GM21619 (cell line): Measurements from ENCODE around the gene MAP3K6.

Experiments
- ATAC-seq: cut with Tn5 transposase; IDR thresholded peaks from one replicate; pipeline ENCODE4 v1.9.1; 2021; ENCODE audit not compliant: unreplicated experiment

MAP3K6 gene

DNA sequence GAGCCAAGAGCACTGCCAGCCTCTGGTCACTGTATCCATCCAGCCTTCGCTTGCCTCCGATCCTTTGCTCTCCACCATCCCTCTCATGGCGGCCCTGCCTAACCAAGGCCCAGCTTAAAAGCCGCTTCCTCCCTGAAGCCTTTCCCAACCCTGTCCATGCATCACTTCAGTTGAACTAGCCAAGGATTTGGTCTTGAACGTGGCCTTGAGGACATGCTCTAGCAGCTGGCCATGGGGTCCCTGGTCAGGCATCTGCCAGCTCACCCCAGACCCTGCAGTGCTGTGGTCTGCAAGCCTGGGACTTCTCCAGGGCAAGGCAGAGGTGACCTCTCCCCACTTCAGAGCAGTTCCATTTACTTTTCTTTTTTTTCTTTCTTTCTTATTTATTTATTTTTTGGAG is 30.0 kb downstream of the MAP3K6 start:
- no peak for ATAC-seq

DNA sequence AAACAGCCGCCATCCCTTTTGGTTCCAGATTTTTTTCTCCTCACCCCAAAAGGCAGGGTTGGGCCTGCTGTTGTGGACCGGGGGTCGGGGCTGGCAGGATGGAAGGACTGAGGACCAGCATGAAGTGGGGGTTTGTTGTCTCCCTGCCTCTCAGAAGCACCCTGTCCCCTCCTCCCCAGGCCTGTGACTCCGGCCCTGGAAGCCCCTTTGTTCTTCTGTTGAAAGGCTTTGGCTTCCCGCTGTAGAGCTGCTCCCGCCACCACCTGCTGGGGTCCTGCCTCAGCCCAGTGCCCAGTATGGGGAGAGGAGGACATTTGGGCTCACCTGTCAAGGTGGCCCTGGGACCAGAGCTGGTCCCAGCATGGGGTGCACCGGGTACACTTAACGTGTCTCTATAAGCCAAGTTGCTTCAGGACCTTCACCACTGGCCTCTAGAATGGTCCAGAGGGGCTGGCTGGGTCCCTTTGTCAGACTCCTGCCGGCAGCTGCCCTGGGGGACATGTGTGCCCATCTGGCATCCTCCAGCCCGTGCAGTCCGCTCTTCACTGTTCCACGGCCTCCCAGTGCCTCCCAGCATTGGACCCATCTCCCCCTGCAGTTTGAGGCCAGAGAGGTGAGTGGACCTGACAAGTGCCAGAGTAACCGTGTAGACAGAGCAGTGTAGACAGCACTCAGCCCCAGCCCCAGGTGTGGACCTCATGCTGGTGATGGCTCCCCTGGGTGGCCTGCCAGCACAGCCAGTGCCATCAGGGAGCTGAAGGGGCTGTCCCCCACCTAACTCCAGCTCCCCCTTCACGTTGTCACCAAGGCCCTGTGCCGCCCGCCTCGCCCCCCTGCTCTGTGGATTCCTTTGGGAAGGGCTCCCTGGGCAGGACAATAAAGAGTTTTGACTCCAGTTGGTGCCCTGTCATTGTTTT is 31.0 kb downstream of the MAP3K6 start:
- ATAC-seq: no peak

DNA sequence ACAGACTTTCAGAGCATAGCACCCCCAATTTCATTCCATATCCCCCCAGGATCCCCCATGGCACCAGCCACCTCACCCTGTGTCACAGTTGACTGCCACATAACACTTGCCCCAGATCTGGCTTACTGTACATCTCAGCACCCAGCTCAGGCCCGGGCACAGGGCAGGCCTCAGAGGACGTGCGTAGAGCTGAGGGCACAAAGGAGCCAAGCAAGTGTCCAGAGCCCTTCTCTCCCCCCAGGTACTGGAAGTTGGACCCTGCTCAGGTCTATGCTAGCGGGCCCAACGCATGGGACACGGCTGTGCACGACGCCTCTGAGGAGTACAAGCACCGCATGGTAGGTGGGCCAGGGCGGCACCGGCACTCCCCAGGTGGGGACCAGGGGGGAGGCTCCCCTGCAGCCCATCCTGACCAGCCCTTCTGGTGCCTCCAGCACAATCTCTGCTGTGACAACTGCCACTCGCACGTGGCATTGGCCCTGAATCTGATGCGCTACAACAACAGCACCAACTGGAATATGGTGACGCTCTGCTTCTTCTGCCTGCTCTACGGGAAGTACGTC is 33.0 kb downstream of the MAP3K6 start:
- no peak for ATAC-seq

DNA sequence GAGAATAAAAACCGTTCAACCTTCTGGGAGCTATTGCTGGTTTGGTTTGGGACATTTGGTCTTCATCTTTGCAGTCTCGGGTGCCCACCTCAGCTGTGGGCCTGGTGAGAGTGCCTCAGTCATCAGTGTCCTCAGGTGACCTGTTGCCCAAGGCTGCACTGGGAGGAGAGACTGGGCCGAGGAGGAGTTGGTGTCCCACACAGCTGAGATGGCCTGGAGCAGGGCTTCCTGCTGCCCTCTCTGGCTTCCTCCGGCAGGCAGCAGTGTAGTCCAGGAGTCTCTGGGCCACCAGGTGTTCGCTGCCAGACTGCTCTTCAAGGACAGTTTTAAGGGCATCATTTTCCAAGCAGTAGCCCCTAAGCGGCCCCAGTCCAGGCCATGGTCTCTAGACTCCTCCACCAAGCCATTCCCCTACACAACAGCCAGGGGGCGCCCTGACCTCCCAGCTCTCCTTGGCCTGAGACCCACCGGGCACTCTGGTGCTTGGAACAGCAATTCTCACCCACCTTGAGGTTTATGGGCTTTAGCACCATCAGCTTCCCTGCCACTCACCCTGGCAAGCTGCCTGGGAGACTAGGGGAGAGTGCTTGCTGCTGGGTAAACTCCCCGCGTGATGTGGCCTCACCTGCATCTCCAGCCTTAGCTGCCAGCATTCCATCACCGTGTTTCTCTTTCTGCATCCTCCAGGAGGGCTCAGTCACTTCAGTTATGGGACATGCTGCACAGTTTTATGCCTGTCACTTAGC is 34.1 kb downstream of the MAP3K6 start:
- no peak for ATAC-seq

DNA sequence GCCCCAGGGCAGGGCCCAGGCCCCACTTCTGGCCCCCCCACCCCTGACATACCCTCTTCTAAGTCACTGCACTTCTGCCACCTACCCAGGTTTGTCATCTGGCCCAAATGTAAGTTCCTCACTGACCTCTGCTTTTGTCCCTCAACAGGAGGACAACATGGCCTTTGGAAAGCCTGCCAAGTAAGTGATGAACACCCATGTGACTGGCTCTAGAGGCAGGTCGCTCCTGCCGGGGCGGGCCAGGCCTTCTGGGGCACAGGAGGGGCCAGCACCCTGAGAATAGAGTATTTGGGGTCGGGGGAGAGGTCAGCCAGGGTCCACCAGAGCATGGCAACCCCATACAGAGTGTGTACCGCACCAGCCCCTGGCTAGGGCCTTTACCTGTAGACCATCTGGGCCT is 34.8 kb downstream of the MAP3K6 start:
- ATAC-seq: no peak

DNA sequence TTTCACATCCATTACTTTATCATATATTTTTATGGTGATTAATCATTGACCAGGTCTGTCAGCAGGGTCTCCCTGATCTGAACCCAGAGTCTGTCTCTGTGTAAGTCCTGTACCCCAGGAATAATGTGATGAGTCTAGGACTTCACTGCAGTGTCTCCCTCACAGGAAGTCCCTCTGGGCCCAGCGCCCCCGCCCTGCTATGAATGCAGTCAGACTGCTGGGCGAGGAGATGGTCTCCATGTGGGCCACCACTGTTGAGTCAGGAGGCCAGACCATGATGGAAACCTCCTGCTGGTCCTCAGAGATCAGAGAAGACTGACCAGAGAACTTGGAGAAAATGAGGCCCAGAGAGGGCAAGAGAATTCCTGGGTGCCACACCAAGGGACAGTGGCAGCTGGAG is 35.3 kb downstream of the MAP3K6 start:
- no peak for ATAC-seq

DNA sequence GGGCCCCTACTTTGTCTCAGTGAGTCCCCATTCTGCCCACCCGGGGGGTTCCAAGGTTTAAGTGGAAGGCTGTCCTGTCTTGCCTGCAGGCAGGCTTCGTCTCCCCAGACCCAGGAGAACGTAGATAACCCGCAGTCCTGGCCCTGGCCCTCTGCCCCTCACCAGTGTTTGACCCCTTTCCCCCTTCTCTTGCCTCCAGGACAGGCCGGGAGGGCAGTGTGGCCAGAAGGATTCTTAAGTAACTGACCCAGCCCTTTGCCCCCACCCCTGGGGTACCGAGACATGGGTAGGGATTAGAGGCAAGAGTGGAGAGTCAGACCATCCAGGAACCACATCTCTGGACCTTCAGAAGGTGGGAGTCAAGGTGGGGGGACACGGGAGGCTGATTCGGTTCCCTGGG is 36.0 kb downstream of the MAP3K6 start:
- ATAC-seq: no peak

DNA sequence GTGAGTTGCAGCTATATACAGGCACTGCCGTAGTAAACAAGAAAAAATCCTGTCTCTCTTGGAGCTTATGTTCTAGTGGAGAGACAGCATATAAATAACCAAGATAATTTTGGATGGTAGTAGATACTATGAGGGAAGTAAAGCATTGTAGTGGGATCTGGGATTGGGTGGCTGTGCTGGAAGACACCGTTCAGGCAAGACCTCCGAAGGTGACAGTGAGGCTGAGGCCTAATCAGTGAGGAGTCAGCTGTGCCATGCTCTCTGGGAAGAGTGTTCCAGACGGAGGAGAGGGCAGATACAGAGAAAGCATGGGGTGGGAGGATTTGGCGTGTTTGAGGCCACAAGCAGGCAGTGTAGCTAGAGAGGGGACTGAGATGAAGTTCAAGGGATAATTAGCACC is 38.8 kb downstream of the MAP3K6 start:
- ATAC-seq: no peak

DNA sequence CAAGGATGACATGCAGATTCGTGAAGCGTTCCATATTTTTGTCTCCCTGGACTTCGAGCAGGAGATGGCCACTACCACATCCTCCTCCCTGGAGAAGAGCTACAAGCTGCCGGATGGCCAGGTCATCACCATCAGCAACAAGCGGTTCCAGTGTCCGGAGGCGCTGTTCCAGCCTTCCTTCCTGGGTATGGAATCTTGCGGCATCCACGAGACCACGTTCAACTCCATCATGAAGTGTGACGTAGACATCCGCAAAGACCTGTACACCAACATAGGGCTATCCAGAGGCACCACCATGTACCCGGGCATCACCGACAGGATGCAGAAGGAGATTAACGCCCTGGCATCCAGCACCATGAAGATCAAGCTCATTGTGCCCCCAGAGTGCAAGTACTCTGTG is 41.5 kb downstream of the MAP3K6 start:
- ATAC-seq: no peak

DNA sequence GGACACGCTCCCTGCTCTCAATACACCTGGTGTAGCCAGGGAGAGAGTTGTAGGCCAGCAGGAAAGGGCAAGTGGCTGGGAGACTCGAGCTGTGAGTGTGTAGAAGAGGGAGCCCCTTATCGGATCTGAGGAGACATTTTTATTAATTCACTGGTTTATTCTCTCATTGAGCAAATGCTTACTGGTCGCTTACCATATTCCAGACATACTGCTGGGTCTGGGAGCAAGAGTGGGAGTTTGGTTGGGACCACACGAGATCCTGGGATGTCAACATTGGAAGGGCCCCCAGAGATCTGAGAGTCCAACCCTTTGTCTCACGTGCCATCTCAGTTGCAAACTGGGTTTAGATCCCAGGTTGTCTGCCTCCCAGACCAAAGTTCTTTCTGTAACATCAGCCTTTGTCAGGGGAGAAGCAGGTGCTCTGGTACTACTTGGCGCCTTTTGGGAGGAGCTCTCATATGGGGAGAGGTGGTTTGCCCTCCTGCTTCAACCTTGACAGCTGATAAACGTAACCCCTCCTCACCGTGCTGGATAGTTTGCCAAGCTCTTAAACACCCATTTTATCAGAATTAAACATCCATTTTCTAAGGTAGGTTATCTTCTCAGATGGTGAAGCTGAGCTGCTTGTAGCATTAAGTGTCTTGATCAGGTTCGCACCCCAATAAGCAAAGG is 44.1 kb downstream of the MAP3K6 start:
- ATAC-seq: no peak

DNA sequence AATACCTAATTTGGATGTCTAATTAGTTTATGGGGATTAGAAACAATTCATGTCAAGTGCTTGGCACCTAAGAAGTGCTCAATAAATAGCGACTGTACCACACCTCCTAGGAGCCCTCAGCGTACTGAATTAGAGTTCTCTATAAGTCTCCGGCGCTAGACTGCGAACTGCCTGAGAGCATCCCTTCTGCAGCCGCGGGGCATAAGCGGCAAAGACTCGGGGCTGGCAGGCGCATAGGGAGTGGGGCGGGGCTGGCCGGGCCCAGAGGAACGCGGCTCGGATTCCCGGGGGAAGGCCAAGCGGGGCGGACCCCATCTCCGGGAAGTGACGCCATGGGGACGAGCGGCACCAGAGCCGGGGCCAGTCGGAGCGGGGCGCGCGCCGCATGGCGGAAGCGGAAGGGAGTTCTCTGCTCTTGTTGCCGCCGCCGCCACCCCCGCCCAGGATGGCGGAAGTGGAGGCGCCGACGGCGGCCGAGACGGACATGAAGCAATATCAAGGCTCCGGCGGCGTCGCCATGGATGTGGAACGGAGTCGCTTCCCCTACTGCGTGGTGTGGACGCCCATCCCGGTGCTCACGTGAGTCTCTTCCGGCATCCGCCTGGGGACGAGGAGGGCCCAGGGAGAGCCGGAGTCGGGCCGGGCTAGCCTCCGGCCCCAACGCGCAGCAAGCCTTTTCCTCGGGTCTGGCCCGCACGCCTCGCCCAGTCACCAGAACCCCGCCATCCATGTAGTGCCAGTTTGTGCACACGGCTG is 44.8 kb downstream of the MAP3K6 start, which contains the start of gene TMEM222:
TSS of gene TMEM222 (plus strand) at position 351 of the 756 bp plus-strand sequence. CDS start at position 386, 35 bp downstream.
- peak; percentile 91 for ATAC-seq

DNA sequence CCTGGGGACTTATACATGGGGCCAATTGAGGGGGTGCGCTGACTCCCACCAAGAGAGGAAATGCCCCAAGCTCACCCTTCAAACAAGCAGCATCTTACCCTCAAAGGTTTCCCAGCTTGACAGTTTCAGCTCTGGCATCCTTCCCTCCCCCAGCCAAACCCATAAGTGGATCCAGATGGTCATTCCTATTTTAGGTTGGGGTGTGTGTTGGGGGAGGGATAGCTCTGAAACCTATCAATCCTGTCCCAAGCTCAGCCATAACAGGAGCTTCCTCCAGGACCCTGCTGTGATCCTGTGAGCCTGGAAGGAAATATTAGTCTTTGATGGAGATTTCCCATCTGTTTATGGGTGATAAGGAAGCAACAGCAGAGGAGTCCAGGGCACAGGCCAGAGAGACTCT is 48.2 kb downstream of the MAP3K6 start:
- ATAC-seq: no peak

DNA sequence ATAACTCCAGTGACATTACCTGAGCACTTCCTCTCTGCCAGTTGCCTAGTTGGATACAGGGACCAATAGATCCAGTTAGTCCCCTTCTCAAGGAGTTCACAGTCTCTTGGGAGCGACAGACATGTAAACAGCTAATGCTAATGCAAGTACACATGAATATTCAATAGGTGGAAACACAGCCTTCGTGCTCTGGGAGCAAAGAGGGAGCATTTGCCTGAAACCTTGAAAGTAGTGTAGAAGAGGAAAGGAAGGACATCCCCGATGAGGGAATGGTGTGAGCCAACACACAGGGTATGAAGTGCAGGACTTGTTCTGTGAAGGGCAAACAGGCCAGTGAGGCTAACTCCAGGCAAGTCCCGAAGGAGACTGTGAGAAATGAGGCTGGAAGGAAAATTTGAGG is 48.6 kb downstream of the MAP3K6 start:
- ATAC-seq: no peak

DNA sequence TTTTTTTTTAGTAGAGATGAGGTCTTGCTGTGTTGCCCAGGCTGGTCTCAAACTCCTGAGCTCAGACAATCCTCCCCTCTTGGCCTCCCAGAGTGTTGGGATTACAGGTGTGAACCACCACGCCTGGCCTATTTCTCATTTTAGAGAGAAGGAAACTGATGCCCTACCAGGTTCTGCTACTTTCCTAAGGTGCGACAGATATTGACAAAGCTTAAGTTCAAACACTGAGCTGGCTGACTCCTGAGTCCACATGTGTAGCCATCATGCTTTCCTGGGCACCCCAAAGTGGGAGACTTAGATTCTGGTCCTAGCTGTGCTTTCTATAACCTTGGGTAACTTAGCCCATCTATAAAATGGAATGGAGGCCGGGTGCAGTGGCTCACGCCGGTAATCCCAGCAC is 49.9 kb downstream of the MAP3K6 start:
- ATAC-seq: no peak

DNA sequence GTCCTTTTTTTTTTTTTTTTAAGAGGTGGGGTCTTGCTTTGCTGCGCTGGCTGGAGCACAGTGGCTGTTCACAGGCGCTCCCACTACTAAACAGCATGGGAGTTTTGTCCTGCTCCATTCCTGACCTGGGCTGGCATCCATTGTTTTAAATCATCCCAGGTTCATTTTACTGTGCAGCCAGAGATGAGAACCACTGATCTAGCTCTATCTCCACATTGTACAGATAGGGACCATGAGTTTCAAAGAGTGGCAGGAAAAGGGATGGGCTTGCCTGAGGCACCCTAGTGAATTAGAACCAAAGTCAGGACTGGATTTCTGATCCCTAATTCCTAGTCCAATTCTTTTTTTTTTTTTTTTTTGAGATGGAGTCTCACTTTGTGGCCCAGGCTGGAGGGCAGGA is 52.0 kb downstream of the MAP3K6 start:
- ATAC-seq: no peak

DNA sequence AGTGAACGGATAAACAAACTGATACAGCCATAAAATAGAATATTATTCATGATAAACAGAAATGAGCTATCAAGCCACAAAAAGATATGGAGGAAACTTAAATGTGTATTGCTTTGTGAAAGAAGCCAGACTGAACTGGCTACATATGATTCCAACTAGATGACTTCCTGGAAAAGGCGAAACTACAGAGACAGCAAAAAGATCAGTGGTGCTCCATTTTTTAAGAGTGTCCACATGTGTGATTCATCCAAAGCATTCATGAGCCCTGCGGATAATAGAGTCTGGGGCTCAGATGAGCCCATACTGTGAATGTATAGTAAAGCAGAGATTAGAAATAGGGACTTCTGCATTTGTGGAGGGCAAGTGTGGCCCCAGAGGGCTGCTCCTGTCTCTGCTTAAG is 52.6 kb downstream of the MAP3K6 start:
- no peak for ATAC-seq

DNA sequence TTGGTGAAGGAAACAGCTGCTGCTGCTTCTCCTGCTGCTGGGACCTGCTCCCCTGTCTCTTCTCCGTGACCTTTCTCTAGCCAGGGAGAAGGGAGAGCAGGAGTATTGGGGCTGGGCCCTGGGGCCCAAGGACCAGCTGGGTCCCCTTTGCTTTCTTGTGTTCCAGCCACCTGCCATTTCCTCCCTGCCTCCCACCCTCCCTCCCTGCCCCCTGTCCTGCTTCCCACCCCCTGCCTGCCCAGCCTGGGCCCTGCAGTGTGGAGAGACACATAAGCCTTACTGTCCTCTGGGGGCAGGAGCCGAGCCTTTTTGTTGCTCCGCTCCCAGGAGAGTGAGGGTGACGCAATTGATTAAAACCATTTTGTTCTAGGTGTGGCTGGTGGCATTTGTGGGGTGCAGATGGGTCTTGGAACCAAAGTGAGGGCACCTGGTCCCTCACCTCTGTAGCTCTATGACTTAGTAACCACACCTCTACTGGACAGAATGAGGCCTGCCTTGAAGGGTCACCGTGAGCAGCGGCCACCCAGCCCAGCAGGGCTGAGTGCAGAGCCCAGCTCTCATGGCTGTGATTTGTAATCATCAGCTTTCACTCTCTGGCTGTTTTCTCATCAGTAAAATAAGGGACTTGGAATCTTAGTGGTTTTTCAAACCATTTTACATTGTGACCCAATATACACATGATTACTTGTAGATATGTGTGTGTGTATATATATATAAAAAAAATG is 58.7 kb downstream of the MAP3K6 start:
- ATAC-seq: no peak

DNA sequence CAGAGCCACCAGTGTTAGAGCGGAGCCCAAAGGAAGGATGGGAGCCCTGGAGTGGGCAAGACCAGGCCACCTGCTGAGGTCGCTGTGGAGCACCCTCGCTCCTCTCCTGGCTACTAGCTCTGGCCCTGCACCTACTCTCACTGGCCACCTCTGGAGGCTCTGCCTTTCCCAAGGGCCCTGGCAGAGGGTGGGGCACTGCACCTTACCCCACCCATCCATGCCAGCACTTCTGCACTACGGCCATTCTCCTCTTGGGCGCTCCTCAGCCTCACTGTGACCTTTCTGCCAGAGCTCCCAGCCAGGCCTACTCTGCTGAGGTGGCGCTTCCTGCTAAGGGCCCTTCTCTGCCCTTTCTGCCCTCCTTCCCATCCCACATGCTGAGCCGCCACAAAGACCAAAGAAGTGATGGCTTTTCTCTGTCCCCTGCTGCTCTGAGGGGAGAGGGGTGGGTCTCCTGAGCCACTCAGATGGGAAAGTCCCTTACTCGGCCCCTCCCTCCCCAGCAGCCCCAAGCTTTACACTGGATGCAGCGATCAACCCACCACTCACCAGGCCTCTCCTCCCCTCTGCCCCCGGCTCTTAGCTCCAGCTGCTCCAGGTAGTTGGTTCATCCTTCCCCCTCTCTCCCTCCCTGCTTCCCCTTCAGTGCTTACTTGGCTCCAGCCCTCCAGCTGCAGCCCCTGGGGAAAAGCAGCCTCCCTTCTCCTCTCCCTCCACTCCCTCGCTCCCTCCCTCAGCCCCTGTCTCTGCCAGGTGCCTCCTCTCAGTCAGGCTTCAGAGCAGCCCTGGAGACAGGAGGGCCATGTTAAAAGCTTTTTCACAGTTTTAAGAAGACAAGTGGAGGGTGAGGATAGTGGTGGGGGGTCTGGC is 59.6 kb downstream of the MAP3K6 start:
- ATAC-seq: no peak

DNA sequence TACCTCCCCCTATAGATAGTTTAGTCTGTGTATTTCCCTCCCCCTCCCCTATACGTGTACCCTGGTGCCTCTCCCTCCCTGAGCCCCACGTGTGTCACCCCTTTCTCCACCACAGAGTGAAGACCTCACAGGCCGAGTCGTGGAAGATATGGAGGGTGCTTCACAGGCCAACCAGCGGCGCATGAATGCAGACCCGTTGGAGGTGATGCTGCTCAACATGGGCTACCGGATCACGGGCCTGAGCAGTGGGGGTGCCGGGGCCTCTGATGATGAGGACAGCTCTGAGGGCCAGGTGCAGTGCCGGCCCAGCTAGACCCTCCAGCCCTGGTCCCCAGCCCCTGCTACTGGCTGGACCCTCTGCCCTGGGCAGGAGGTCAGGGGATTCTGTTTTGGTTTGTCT is 60.7 kb downstream of the MAP3K6 start:
- no peak for ATAC-seq
